Naive thymus-derived CD4-positive, alpha-beta T cell (primary cell): ENCODE results near the gene SLC29A1. TPM values are rescaled to one million over a fixed set of nuclear protein-coding genes. Genes with fewer than 3 reads are reported as not detected.

Experiments used
- ATAC-seq: fragments of 150-1000 bp; cut with Tn5 transposase; 2 replicates; pipeline ENCODE4 v1.10.0; 2021; ENCODE audit warnings: mild to moderate bottlenecking, moderate library complexity
- CTCF ChIA-PET: fragments of 350-600 bp; sonication (Branson Sonifier 250); formaldehyde crosslinking; loops from one replicate; lab custom pipeline; 2021; ENCODE audit warnings: antibody characterized with exemption; lab: Charles Lee
- POLR2A ChIA-PET: fragments of 350-600 bp; sonication (Branson Sonifier 250); formaldehyde crosslinking; loops from one replicate; lab custom pipeline; 2021; ENCODE audit warnings: antibody characterized with exemption, inconsistent platforms; lab: Charles Lee
- DNase-seq, 9 donors: peaks; one replicate each; pipeline versions ENCODE4 v3.0.0 to v3.0.0-alpha.2; 2020 to 2022; ENCODE audit warnings: mixed read lengths in 1 of 9
- H3K27ac ChIP-seq: one replicate; pipeline ENCODE4 v1.7.0; 2013; ENCODE audit warnings: mild to moderate bottlenecking, low read depth, low read length, moderate library complexity
- H3K27me3 ChIP-seq, 2 donors: one replicate each; pipeline ENCODE4 v1.7.0; 2013; ENCODE audit warnings: low read length in 2 of 2, mild to moderate bottlenecking in 2 of 2, moderate library complexity in 2 of 2; ENCODE audit not compliant: control insufficient read depth in 2 of 2, insufficient read depth in 2 of 2
- H3K36me3 ChIP-seq, 3 experiments: 1 replicate in 2 of 3; 2 replicates in 1 of 3; pipeline ENCODE4 v1.7.0; 2013; ENCODE audit warnings: low read length in 3 of 3, mild to moderate bottlenecking in 3 of 3, moderate library complexity in 1 of 3; ENCODE audit not compliant: insufficient read depth in 3 of 3, control insufficient read depth in 2 of 3
- H3K4me1 ChIP-seq, 2 donors: one replicate each; pipeline ENCODE4 v1.7.0; 2013; ENCODE audit warnings: low read length in 2 of 2, mild to moderate bottlenecking in 2 of 2, moderate library complexity in 1 of 2; ENCODE audit not compliant: control insufficient read depth in 2 of 2, insufficient read depth in 2 of 2
- H3K4me3 ChIP-seq: 2 replicates; pipeline ENCODE4 v1.7.0; 2013; ENCODE audit warnings: mild to moderate bottlenecking, low read length
- H3K9me3 ChIP-seq, 3 experiments: 1 replicate in 2 of 3; 2 replicates in 1 of 3; pipeline ENCODE4 v1.7.0; 2013; ENCODE audit warnings: low read length in 3 of 3; ENCODE audit not compliant: control insufficient read depth in 2 of 3
- H3K27ac Mint-ChIP-seq, 9 donors: one replicate each; pipeline ENCODE4 v1.8.0; 2020 to 2022; ENCODE audit warnings: mixed read lengths in 9 of 9, mild to moderate bottlenecking in 8 of 9, moderate library complexity in 5 of 9, inconsistent platforms in 2 of 9
- H3K27me3 Mint-ChIP-seq, 5 donors: one replicate each; pipeline ENCODE4 v1.8.0; 2021 to 2022; ENCODE audit warnings: mixed read lengths in 5 of 5, mild to moderate bottlenecking in 1 of 5
- H3K36me3 Mint-ChIP-seq, 5 donors: one replicate each; pipeline ENCODE4 v1.8.0; 2020 to 2022; ENCODE audit warnings: mixed read lengths in 5 of 5, mild to moderate bottlenecking in 3 of 5, inconsistent platforms in 1 of 5
- H3K4me1 Mint-ChIP-seq, 7 donors: one replicate each; pipeline ENCODE4 v1.8.0; 2020 to 2022; ENCODE audit warnings: mixed read lengths in 7 of 7, mild to moderate bottlenecking in 3 of 7, inconsistent platforms in 1 of 7
- H3K4me3 Mint-ChIP-seq, 10 donors: one replicate each; pipeline ENCODE4 v1.8.0; 2020 to 2022; ENCODE audit warnings: mild to moderate bottlenecking in 10 of 10, mixed read lengths in 10 of 10, moderate library complexity in 6 of 10, inconsistent platforms in 2 of 10
- H3K9me3 Mint-ChIP-seq, 11 donors: one replicate each; pipeline ENCODE4 v1.8.0; 2020 to 2022; ENCODE audit warnings: mixed read lengths in 11 of 11, mild to moderate bottlenecking in 4 of 11, inconsistent platforms in 1 of 11, moderate library complexity in 1 of 11
- intact Hi-C, 2 donors: fragments of 100-400 bp; cut with micrococcal nuclease; formaldehyde crosslinking; loops; one replicate each; pipeline ENCODE4 v1.15.1; 2023
- polyA plus RNA-seq, 2 donors: library from polyadenylated mRNA; unstranded; fragments of 300-500 nt; fragmentation: Illumina TruSeq; gene quantifications; one replicate each; pipeline ENCODE4 v1.2.3, GENCODE V29; 2021
- total RNA-seq, 6 experiments: library from RNA in 5 of 6; stranded (reverse) in 5 of 6; gene quantifications; 1 replicate in 5 of 6; 2 replicates in 1 of 6; pipeline ENCODE4 v1.2.3 and lab custom pipeline; 2021 to 2026

The SLC29A1 gene
- total and polyA plus RNA-seq, 7 experiments from 2014 or later = 0.84 to 41.1 (median 1.8) TPM

DNA sequence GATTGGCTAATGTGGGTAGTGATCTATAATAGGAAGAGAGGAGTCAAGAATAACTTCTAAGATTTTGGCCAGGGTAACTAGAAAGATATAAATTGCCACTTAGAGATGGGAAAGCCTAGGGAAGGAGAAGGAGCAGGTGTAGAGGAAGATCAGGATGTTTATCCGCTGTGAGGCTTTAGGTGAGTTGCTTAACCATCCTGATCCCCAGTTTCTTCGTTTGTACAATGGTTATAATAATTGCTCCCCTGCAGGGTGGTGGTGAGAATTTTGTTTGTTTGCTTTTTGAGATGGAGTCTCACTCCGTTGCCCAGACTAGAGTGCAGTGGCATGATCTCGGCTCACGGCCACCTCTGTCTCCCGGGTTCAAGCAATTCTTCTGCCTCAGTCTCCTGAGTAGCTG, 9.1 kb upstream of the SLC29A1 start:
- DNase-seq = no peak
- no peak overlapping the region for H3K4me3 ChIP-seq
- H3K4me3 Mint-ChIP-seq = no peak overlapping the region
- no peaks in the 10 kb centered on the region for H3K36me3 Mint-ChIP-seq
- no peak overlapping the region for H3K27ac ChIP-seq
- intact Hi-C loops = no loop called here
- CTCF ChIA-PET = no interaction called here
- H3K9me3 ChIP-seq = no peaks in the 10 kb centered on the region
- H3K27ac Mint-ChIP-seq = no peak overlapping the region
- no peaks in the 10 kb centered on the region for H3K9me3 Mint-ChIP-seq
- no peaks in the 10 kb centered on the region for H3K36me3 ChIP-seq
- no peaks in the 10 kb centered on the region for H3K4me1 ChIP-seq
- peaks cover 0 to 10% (median 6%) of the 10 kb centered on the region in 7 donors for H3K4me1 Mint-ChIP-seq
- no peaks in the 10 kb centered on the region for H3K27me3 ChIP-seq
- ATAC-seq = no peak
- POLR2A ChIA-PET = interaction anchor here (0.6 kb wide), 1 partner anchor 35 kb away, joined by 3 read pairs; no protein-coding TSS in a partner anchor
- peaks cover 0 to 34% (median 3%) of the 10 kb centered on the region in 5 donors for H3K27me3 Mint-ChIP-seq

- Mint-ChIP-seq H3K27ac (peak within 1 kb of the TSS in 1 of 9 donors; percentile 23), H3K4me1 (peaks cover 0 to 21% (median 15%) of the 10 kb centered on the region in 7 donors), H3K4me3 (no peak within 1 kb of the TSS), H3K9me3 (no peaks in the 10 kb centered on the region), H3K36me3 (no peaks in the 10 kb centered on the region), H3K27me3 (peaks cover 0 to 23% (median 2%) of the 10 kb centered on the region in 5 donors)
- no peaks in the 10 kb centered on the region for H3K36me3 ChIP-seq
- no peaks in the 10 kb centered on the region for H3K27me3 ChIP-seq
- ChIA-PET POLR2A (no interaction called here), CTCF (interaction anchor here (0.7 kb wide), 1 partner anchor 50 kb away, joined by 3 read pairs; no protein-coding TSS in a partner anchor)
- H3K4me1 ChIP-seq = peaks cover 0 to 3% of the 10 kb centered on the region in 2 donors
- intact Hi-C loops = no loop called here
- no peak within 1 kb of the TSS for H3K4me3 ChIP-seq
- DNase-seq (no peak), ATAC-seq (no peak)
- H3K27ac ChIP-seq = no peak within 1 kb of the TSS
- no peaks in the 10 kb centered on the region for H3K9me3 ChIP-seq
These were observed 6.6 kb upstream of the SLC29A1 start, which contains the start of gene MYMX for GRCh38 chr6:44216677-44217331. MYMX (plus strand) TSS chr6:44216926; CDS start chr6:44217472, 546 bp downstream.

GRCh38 chr6:44217332-44218143, 5.9 kb upstream of the SLC29A1 start:
- Mint-ChIP-seq H3K9me3 (no peaks in the 10 kb centered on the region), H3K4me3 (peak overlapping the region in 1 of 10 donors; percentile 75), H3K4me1 (peaks cover 0 to 28% (median 16%) of the 10 kb centered on the region in 7 donors), H3K27me3 (peaks cover 0 to 23% (median 0%) of the 10 kb centered on the region in 5 donors), H3K27ac (no peak overlapping the region), H3K36me3 (no peaks in the 10 kb centered on the region)
- H3K9me3 ChIP-seq = no peaks in the 10 kb centered on the region
- no peak overlapping the region for H3K4me3 ChIP-seq
- ATAC-seq = no peak
- intact Hi-C loops = no loop called here
- DNase-seq = no peak
- CTCF ChIA-PET = interaction anchor here (0.7 kb wide), 1 partner anchor 51 kb away, joined by 3 read pairs; no protein-coding TSS in a partner anchor
- no peaks in the 10 kb centered on the region for H3K27me3 ChIP-seq
- no peak overlapping the region for H3K27ac ChIP-seq
- H3K36me3 ChIP-seq = no peaks in the 10 kb centered on the region
- peaks cover 2 to 4% of the 10 kb centered on the region in 2 donors for H3K4me1 ChIP-seq
- POLR2A ChIA-PET = no interaction called here

GRCh38 chr6:44219053-44219814, 4.2 kb upstream of the SLC29A1 start:
- no peaks in the 10 kb centered on the region for H3K36me3 ChIP-seq
- H3K4me3 ChIP-seq = no peak overlapping the region
- peak overlapping the region; percentile 14 for H3K27ac ChIP-seq
- Mint-ChIP-seq H3K4me1 (peaks cover 3 to 40% (median 27%) of the 10 kb centered on the region in 7 donors), H3K27me3 (peaks cover 0 to 23% (median 0%) of the 10 kb centered on the region in 5 donors), H3K4me3 (peak overlapping the region in 9 of 10 donors; percentile 36 to 75 (median 54)), H3K36me3 (no peaks in the 10 kb centered on the region), H3K9me3 (no peaks in the 10 kb centered on the region), H3K27ac (no peak overlapping the region)
- ChIA-PET POLR2A (no interaction called here), CTCF (interaction anchor here (0.6 kb wide), 1 partner anchor 26 kb away, joined by 3 read pairs; no protein-coding TSS in a partner anchor)
- intact Hi-C loops = no loop called here
- peaks cover 11 to 13% of the 10 kb centered on the region in 2 donors for H3K4me1 ChIP-seq
- H3K9me3 ChIP-seq = no peaks in the 10 kb centered on the region
- no peaks in the 10 kb centered on the region for H3K27me3 ChIP-seq
- ATAC-seq = peak; percentile 25
- peak in 2 of 9 donors; percentile 24 to 51 for DNase-seq

DNA sequence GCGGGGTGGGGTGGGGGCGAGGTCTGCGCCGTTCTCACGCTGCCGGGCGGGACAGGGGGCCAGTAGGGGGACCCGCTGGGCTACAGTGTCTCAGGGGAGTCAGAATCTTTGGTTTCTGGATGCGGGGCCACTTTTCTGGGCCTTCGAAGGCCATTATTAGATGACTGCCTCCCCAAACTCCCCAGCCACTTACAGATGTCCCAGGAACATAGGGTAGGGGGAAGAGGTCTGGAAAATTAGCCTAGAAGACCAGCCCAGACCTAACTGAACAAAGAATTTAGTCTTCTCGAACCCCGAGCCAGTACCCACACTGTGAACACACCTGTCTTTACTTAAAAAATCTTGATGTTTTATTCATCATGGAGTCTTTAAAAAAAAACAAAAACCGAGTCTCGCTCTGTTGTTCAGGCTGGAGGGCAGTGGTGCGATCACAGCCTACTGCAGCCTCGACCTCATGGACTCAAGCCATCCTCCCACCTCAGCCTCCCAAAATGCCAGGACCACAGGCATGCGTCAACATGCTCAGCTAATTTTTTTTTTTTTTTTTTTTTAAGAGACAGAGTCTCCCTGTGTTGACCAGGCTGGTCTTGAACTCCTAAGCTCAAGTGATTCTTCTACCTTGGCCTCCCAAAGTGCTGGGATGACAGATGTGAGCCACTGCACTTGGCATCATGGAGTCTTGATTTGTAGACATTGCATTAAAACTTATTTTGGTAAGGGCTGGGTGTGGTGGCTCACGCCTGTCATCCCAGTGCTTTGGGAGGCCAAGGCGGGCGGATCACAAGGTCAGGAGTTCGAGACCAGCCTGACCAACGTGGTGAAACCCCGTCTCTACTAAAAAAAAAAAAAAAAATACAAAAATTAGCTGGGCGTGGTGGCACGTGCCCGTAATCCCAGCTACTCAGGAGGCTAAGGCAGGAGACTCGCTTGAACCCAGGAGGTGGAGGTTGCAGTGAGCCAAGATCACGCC, 3.3 kb upstream of the SLC29A1 start:
- Histone ChIP-seq H3K9me3 (no peaks in the 10 kb centered on the region), H3K36me3 (no peaks in the 10 kb centered on the region), H3K4me3 (no peak overlapping the region), H3K27ac (no peak overlapping the region), H3K27me3 (no peaks in the 10 kb centered on the region), H3K4me1 (peaks cover 15 to 16% of the 10 kb centered on the region in 2 donors)
- intact Hi-C loops = loop anchor here in 1 of 2 donors (5.0 kb wide), 1 partner anchor 48 kb away; no protein-coding TSS in a partner anchor
- Mint-ChIP-seq H3K36me3 (no peaks in the 10 kb centered on the region), H3K27me3 (peaks cover 0 to 23% (median 0%) of the 10 kb centered on the region in 5 donors), H3K9me3 (no peaks in the 10 kb centered on the region), H3K4me3 (peak overlapping the region in 8 of 10 donors; percentile 25 to 75 (median 48)), H3K4me1 (peaks cover 6 to 48% (median 31%) of the 10 kb centered on the region in 7 donors), H3K27ac (peak overlapping the region in 1 of 9 donors; percentile 30)
- ATAC-seq (no peak), DNase-seq (no peak)
- POLR2A ChIA-PET = no interaction called here
- CTCF ChIA-PET = interaction anchor here (0.6 to 1.2 kb wide), 2 partner anchors 26 to 51 kb away, joined by 3 read pairs; no protein-coding TSS in a partner anchor
